Mesenchymal stem cell (in vitro differentiated cells and primary cell): ENCODE data around the gene SKA3.

ENCODE experiments used
- DNase-seq: peaks from one replicate; pipeline ENCODE4 v3.0.0-alpha.2; 2013
- H2AFZ ChIP-seq: one replicate; pipeline ENCODE4 v1.6.1; 2013; ENCODE audit warnings: low read depth, mild to moderate bottlenecking, control low read depth, inconsistent platforms, low read length, moderate library complexity
- H2AK5ac ChIP-seq: 2 replicates; pipeline ENCODE4 v1.6.1; 2013; ENCODE audit warnings: low read length, moderate library complexity, mild to moderate bottlenecking, inconsistent platforms; ENCODE audit not compliant: severe bottlenecking
- H2BK120ac ChIP-seq: one replicate; pipeline ENCODE4 v1.6.1; 2013; ENCODE audit warnings: low read depth, mild to moderate bottlenecking, inconsistent platforms, low read length, moderate library complexity
- H2BK12ac ChIP-seq, 2 experiments: one replicate each; pipeline ENCODE4 v1.6.1; 2013; ENCODE audit warnings: inconsistent platforms in 2 of 2, low read length in 2 of 2, mild to moderate bottlenecking in 2 of 2, moderate library complexity in 2 of 2, control low read depth in 1 of 2
- H2BK15ac ChIP-seq: one replicate; pipeline ENCODE4 v1.6.1; 2013; ENCODE audit warnings: mild to moderate bottlenecking, low read depth, inconsistent platforms; ENCODE audit not compliant: poor library complexity, severe bottlenecking
- H2BK5ac ChIP-seq: 2 replicates; pipeline ENCODE4 v1.6.1; 2013; ENCODE audit warnings: low read depth, mild to moderate bottlenecking, low read length, control low read depth, inconsistent platforms; ENCODE audit not compliant: poor library complexity, severe bottlenecking
- H3K14ac ChIP-seq, 2 experiments: one replicate each; pipeline ENCODE4 v1.6.1; 2013; ENCODE audit warnings: inconsistent platforms in 2 of 2, low read length in 2 of 2, control low read depth in 1 of 2, mild to moderate bottlenecking in 1 of 2, moderate library complexity in 1 of 2
- H3K18ac ChIP-seq, 2 experiments: one replicate each; pipeline ENCODE4 v1.6.1; 2013; ENCODE audit warnings: inconsistent platforms in 2 of 2, low read length in 2 of 2, control low read depth in 1 of 2, low read depth in 1 of 2, mild to moderate bottlenecking in 1 of 2
- H3K23ac ChIP-seq, 2 experiments: one replicate each; pipeline ENCODE4 v1.6.1; 2013; ENCODE audit warnings: inconsistent platforms in 2 of 2, low read length in 2 of 2, mild to moderate bottlenecking in 2 of 2, moderate library complexity in 2 of 2, control low read depth in 1 of 2
- H3K27ac ChIP-seq: 2 replicates; pipeline ENCODE4 v1.5.1; 2013; ENCODE audit warnings: mild to moderate bottlenecking, moderate library complexity, low read length, control low read depth, inconsistent platforms; ENCODE audit not compliant: poor library complexity, severe bottlenecking
- H3K27me3 ChIP-seq, 2 experiments: 2 replicates each; pipeline versions ENCODE4 v1.6.1 to v1.7.0; 2013; ENCODE audit warnings: low read length in 2 of 2, mild to moderate bottlenecking in 2 of 2, moderate library complexity in 2 of 2, control low read depth in 1 of 2, inconsistent platforms in 1 of 2; ENCODE audit not compliant: control insufficient read depth in 1 of 2, insufficient read depth in 1 of 2
- H3K36me3 ChIP-seq, 2 experiments: 2 replicates each; pipeline versions ENCODE4 v1.6.1 to v1.7.0; 2013; ENCODE audit warnings: low read length in 2 of 2, control low read depth in 1 of 2, inconsistent platforms in 1 of 2, low read depth in 1 of 2, mild to moderate bottlenecking in 1 of 2; ENCODE audit not compliant: insufficient read depth in 2 of 2, control insufficient read depth in 1 of 2
- H3K4ac ChIP-seq, 2 experiments: one replicate each; pipeline ENCODE4 v1.6.1; 2013; ENCODE audit warnings: inconsistent platforms in 2 of 2, low read length in 2 of 2, mild to moderate bottlenecking in 2 of 2, moderate library complexity in 2 of 2, control low read depth in 1 of 2, low read depth in 1 of 2
- H3K4me1 ChIP-seq: 2 replicates; pipeline ENCODE4 v1.6.1; 2013; ENCODE audit warnings: low read depth, low read length, control low read depth; ENCODE audit not compliant: control insufficient read depth, insufficient read depth
- H3K4me2 ChIP-seq: 2 replicates; pipeline ENCODE4 v1.6.1; 2013; ENCODE audit warnings: low read length, mild to moderate bottlenecking, inconsistent platforms; ENCODE audit not compliant: poor library complexity, severe bottlenecking
- H3K4me3 ChIP-seq, 2 experiments: 2 replicates each; pipeline versions ENCODE4 v1.5.1 to v1.7.0; 2013; ENCODE audit warnings: low read length in 2 of 2, mild to moderate bottlenecking in 2 of 2, control low read depth in 1 of 2, low read depth in 1 of 2; ENCODE audit not compliant: insufficient read depth in 1 of 2
- H3K79me1 ChIP-seq: replicated peaks from 2 replicates; pipeline ENCODE4 v1.6.1; 2013; ENCODE audit warnings: mild to moderate bottlenecking, control low read depth, low read length, inconsistent platforms; ENCODE audit not compliant: poor library complexity, severe bottlenecking
- H3K9ac ChIP-seq: 2 replicates; pipeline ENCODE4 v1.7.0; 2013; ENCODE audit warnings: mild to moderate bottlenecking, low read length, moderate library complexity
- H3K9me3 ChIP-seq: 2 replicates; pipeline ENCODE4 v1.7.0; 2013; ENCODE audit warnings: mild to moderate bottlenecking, low read length; ENCODE audit not compliant: control insufficient read depth
- H4K8ac ChIP-seq: one replicate; pipeline ENCODE4 v1.6.1; 2013; ENCODE audit warnings: inconsistent platforms, mild to moderate bottlenecking, low read length, moderate library complexity
- H4K91ac ChIP-seq: one replicate; pipeline ENCODE4 v1.6.1; 2013; ENCODE audit warnings: mild to moderate bottlenecking, low read length, inconsistent platforms
- WGBS: methylation state at CpG from one replicate; pipeline ENCODE4 v1.1.7; 2013; ENCODE audit warnings: mixed read lengths; 5-methylcytosine and 5-hydroxymethylcytosine counted together

The SKA3 gene

DNA sequence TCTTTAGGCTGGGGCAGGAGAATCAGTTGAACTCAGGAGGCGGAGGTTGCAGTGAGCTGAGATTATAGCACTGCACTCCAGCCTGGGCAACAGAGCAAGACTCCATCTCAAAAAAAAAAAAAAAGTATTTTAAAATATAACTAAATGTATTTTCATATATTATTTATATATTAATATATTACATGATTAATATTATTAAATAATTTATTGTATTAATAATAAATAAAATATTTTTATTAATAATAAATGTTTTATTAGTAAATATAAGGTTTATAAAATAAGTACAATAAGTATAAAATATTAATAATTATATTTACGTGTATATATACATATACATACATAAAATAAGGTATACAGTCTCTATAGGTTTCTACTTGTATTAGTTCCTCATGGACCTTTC is 56.8 kb downstream of the SKA3 start:
- no peak overlapping the region for H3K4me3 ChIP-seq
- no peak overlapping the region for H2BK5ac ChIP-seq
- no peaks in the 10 kb centered on the region for H3K36me3 ChIP-seq
- H2BK12ac ChIP-seq: no peak overlapping the region
- no peak overlapping the region for H2AK5ac ChIP-seq
- no peaks in the 10 kb centered on the region for H3K79me1 ChIP-seq
- no peak overlapping the region for H3K9ac ChIP-seq
- H2AFZ ChIP-seq: no peak overlapping the region
- H3K4me1 ChIP-seq: peaks cover 2% of the 10 kb centered on the region
- H3K27ac ChIP-seq: no peak overlapping the region
- no peak overlapping the region for H3K4ac ChIP-seq
- H4K91ac ChIP-seq: no peak overlapping the region
- H4K8ac ChIP-seq: no peak overlapping the region
- H3K14ac ChIP-seq: no peak overlapping the region
- H3K27me3 ChIP-seq: no peaks in the 10 kb centered on the region
- WGBS: no CpG with 5 or more reads among the region's 2 CpGs
- H2BK120ac ChIP-seq: no peak overlapping the region
- H3K4me2 ChIP-seq: no peak overlapping the region
- peaks cover 5% of the 10 kb centered on the region for H3K9me3 ChIP-seq
- H3K18ac ChIP-seq: no peak overlapping the region
- DNase-seq: no peak
- no peak overlapping the region for H3K23ac ChIP-seq
- no peak overlapping the region for H2BK15ac ChIP-seq

- Histone ChIP-seq H3K4ac (no peak overlapping the region), H2AFZ (no peak overlapping the region), H3K23ac (no peak overlapping the region), H3K9me3 (peaks cover 5% of the 10 kb centered on the region), H2BK5ac (no peak overlapping the region), H3K79me1 (no peaks in the 10 kb centered on the region), H2BK12ac (no peak overlapping the region), H3K4me3 (no peak overlapping the region), H3K9ac (no peak overlapping the region), H3K4me1 (peaks cover 2% of the 10 kb centered on the region), H2BK15ac (no peak overlapping the region), H2BK120ac (no peak overlapping the region), H3K14ac (no peak overlapping the region), H4K8ac (no peak overlapping the region), H3K27ac (no peak overlapping the region), H3K18ac (no peak overlapping the region), H3K27me3 (no peaks in the 10 kb centered on the region), H3K4me2 (no peak overlapping the region), H4K91ac (no peak overlapping the region), H3K36me3 (no peaks in the 10 kb centered on the region), H2AK5ac (no peak overlapping the region)
- no peak for DNase-seq
- 90% methylated on average over 2 of the region's 5 CpGs for WGBS
Measured at GRCh38 chr13:21118180-21118579, 58.2 kb downstream of the SKA3 start.

- H3K27me3 ChIP-seq: no peaks in the 10 kb centered on the region
- no peak for DNase-seq
- peaks cover 5% of the 10 kb centered on the region for H3K9me3 ChIP-seq
- no peak overlapping the region for H3K27ac ChIP-seq
- no peak overlapping the region for H2AK5ac ChIP-seq
- no peak overlapping the region for H3K18ac ChIP-seq
- no peak overlapping the region for H2BK15ac ChIP-seq
- no peak overlapping the region for H2BK5ac ChIP-seq
- H2BK120ac ChIP-seq: no peak overlapping the region
- H3K4ac ChIP-seq: no peak overlapping the region
- no peaks in the 10 kb centered on the region for H3K79me1 ChIP-seq
- H3K4me2 ChIP-seq: no peak overlapping the region
- H3K14ac ChIP-seq: no peak overlapping the region
- H3K4me1 ChIP-seq: peaks cover 2% of the 10 kb centered on the region
- 100% methylated on average over 1 of the region's 1 CpG for WGBS
- no peak overlapping the region for H4K91ac ChIP-seq
- no peak overlapping the region for H3K4me3 ChIP-seq
- H3K36me3 ChIP-seq: no peaks in the 10 kb centered on the region
- H2BK12ac ChIP-seq: no peak overlapping the region
- no peak overlapping the region for H2AFZ ChIP-seq
- no peak overlapping the region for H3K23ac ChIP-seq
- no peak overlapping the region for H4K8ac ChIP-seq
- no peak overlapping the region for H3K9ac ChIP-seq
Measured at GRCh38 chr13:21117104-21117809, 59.1 kb downstream of the SKA3 start.

DNA sequence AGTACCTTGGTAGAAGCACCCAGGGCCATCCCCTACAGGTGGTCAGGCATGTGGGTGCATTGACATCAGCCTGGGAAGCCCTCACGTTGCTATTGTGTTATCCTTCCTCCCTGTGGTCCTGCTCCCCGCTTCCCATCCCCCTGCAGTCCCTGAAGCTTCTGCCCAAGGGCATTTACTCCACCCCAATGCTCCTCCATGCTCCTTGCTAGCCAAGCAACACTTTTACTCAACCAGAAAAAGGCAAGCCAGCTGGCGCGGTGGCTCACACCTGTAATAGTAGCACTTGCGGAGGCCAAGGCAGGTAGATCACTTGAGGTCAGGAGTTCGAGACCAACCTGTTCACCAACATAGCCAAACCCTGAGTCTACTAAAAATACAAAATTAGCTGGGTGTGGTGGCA is 60.2 kb downstream of the SKA3 start:
- H3K79me1 ChIP-seq: no peaks in the 10 kb centered on the region

More for the DNA sequence above, 60.2 kb downstream of the SKA3 start:
- Histone ChIP-seq H2BK120ac (no peak overlapping the region), H3K18ac (no peak overlapping the region), H3K23ac (no peak overlapping the region), H3K36me3 (no peaks in the 10 kb centered on the region), H3K14ac (peak overlapping the region in 1 of 2 experiments; percentile 70), H3K4me3 (no peak overlapping the region), H3K9me3 (peaks cover 5% of the 10 kb centered on the region), H2BK12ac (peak overlapping the region in 1 of 2 experiments; percentile 11), H3K9ac (no peak overlapping the region), H3K4me1 (peaks cover 2% of the 10 kb centered on the region), H2BK15ac (no peak overlapping the region), H3K27me3 (no peaks in the 10 kb centered on the region), H2AK5ac (no peak overlapping the region), H3K27ac (no peak overlapping the region), H4K8ac (no peak overlapping the region), H3K4ac (no peak overlapping the region), H4K91ac (no peak overlapping the region), H2AFZ (no peak overlapping the region), H3K4me2 (no peak overlapping the region), H2BK5ac (no peak overlapping the region)
- no peak for DNase-seq
- WGBS: 90% methylated on average over 5 of the region's 6 CpGs
